SK-N-MC (cell line): ENCODE results near the gene SLC1A2.

Experiments
- EZH2 ChIP-seq: fragments of 200-600 bp; sonication (generic); IDR thresholded peaks from one replicate; pipeline ENCODE4 v1.6.1; 2017; ENCODE audit warnings: antibody characterized with exemption
- FOXP2 ChIP-seq: optimal IDR thresholded peaks from 2 replicates; pipeline ENCODE3; 2011; ENCODE audit warnings: mild to moderate bottlenecking, moderate library complexity; ENCODE audit not compliant: insufficient read depth; ENCODE audit errors: extremely low read length, control extremely low read depth
- POLR2AphosphoS5 ChIP-seq: IDR thresholded peaks from 2 replicates; pipeline ENCODE4 v1.6.1; 2012; ENCODE audit warnings: mild to moderate bottlenecking, low read depth, low read length, borderline replicate concordance

DNA sequence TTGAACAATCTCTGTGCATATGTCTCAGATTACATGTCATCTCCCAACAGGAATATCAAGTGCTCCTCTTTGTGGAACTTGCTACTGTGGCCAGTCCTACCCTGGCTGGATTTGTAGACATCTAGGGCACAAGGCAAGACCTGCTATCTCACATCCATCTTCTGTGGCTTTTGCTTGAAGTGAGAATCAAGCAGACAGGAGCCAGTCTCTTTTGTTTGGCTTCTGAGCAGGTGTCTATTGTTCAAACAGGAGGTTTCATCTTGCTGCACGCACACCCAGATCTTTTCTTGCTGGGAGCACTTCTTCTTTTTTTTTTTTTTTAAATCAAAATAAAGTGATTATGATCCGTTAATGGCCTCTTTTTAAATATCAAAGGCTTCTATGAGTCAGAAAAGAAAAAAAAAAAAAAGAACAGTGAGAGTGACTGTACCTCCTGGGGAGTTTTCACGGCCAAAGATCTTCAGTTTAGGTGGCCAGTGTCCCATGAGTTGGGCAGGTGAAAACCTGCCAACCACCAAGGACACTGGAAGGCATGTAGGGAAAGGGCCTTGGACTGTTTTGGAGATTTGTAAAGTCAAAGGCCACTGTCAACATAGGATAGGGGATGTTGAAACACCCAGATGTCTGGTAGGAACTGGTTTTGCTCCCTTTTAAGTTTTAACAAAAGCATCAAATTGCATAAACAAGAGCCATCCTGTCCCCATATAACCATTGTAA lies 202.2 kb downstream of the SLC1A2 start:
- TF ChIP-seq POLR2AphosphoS5 (no peak), EZH2 (no peak), FOXP2 (no peak)
